GM10248 (cell line): ENCODE measurements around the gene GRID1.

Source experiments
- CTCF ChIA-PET: fragments of 300-600 bp; sonication (Branson Sonifier 250); formaldehyde crosslinking; extraction: SDS; loops from one replicate; lab custom pipeline; 2021; ENCODE audit warnings: antibody characterized with exemption; lab: Yijun Ruan, JAX
- POLR2A ChIA-PET: fragments of 350-650 bp; sonication (Branson Sonifier 250); formaldehyde crosslinking; extraction: SDS; loops from one replicate; lab custom pipeline; 2020; ENCODE audit warnings: antibody characterized with exemption; lab: Yijun Ruan, JAX
- DNase-seq: peaks from one replicate; pipeline ENCODE4 v3.0.0; 2012; ENCODE audit errors: extremely low spot score
- TF ChIP-seq, protein P1 (sequence below): IDR thresholded peaks from 2 replicates; pipeline ENCODE4 v1.5.1; 2012; ENCODE audit warnings: mild to moderate bottlenecking, low read depth; ENCODE audit errors: extremely low read depth, missing control alignments, control extremely low read depth

Gene GRID1

DNA sequence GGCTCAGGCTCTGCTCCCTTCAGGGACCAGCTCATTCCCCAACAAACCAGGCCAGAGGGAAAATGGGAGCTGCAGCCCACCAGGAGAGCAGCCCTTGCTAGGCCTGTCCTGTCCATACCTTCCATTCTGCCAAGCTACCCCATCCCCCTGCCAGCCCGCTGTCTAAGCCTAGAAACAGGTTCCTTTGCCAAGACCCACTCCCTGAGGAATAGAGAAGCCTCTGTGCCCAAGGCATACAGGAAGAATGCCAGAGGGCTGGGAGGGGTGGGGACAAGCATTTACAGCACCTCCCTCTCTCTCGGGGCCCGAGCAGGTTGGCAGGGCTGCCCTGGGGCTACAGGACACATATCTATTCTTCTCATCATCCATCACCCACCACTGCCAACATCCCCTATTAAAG is 178.3 kb downstream of the GRID1 start:
- TF ChIP-seq, protein P1, sequence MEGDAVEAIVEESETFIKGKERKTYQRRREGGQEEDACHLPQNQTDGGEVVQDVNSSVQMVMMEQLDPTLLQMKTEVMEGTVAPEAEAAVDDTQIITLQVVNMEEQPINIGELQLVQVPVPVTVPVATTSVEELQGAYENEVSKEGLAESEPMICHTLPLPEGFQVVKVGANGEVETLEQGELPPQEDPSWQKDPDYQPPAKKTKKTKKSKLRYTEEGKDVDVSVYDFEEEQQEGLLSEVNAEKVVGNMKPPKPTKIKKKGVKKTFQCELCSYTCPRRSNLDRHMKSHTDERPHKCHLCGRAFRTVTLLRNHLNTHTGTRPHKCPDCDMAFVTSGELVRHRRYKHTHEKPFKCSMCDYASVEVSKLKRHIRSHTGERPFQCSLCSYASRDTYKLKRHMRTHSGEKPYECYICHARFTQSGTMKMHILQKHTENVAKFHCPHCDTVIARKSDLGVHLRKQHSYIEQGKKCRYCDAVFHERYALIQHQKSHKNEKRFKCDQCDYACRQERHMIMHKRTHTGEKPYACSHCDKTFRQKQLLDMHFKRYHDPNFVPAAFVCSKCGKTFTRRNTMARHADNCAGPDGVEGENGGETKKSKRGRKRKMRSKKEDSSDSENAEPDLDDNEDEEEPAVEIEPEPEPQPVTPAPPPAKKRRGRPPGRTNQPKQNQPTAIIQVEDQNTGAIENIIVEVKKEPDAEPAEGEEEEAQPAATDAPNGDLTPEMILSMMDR, result no peak
- ChIA-PET CTCF (no interaction called here), POLR2A (no interaction called here)
- no peak for DNase-seq

DNA sequence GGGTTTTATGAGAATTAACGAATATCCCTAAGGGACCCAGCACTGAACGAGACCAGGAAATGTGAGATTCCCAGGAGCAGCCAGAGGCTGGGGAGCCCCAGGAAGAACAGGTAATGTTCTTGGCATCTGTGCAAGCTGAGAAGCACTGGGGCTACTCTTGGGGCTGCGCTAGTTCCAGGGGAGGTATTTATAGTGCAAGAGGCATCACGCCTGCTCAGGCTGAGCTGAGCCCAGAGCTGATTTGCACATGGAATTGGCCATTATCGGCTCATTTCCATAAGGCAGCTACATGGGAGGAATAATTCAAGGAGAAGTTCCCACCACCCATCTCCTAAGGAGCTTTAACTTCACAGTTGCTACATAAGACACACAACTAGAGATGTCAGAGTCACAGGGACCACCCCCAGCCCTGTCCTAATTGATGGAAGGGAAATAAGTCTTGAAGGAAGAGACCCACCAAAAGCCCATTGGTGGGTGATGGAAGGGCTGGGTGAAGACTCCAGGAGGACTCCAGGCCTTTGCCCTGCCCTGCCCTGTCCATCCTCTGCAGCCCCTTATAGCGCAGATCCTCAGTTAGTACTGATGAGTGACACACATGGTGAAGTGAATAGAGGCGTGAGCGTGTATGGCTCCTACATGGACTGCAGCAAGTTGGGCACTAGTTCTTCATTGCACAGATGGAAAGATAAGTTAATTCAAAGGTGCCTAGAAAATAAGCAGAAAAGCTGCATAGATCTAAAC is 178.9 kb downstream of the GRID1 start:
- no peak for DNase-seq
- TF ChIP-seq, protein P1, result no peak
- POLR2A ChIA-PET, result no interaction called here
- CTCF ChIA-PET, result no interaction called here

DNA sequence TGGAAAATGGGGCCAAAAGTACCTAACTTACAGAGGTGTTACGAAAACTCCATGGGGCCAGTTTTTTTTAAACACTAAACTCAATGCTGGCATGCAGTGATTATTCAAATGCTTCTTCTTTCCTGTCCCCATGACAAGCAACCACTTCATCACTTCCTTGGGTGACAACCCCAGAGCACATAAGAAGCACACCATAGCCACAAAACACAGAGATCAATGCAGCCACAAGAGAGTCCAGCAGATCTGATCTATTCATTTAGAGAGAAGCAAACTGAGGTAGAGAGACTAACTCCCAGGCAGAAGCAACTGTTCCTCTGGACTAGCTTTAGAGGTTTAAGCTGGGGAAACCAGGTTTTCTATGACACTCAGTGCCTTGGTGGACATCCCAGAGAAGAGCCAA is 180.0 kb downstream of the GRID1 start:
- ChIA-PET CTCF (no interaction called here), POLR2A (no interaction called here)
- no peak for DNase-seq
- TF ChIP-seq, protein P1, result no peak

GRCh38 chr10:86182595-86182994 is 184.0 kb downstream of the GRID1 start:
- TF ChIP-seq, protein P1, result no peak
- ChIA-PET POLR2A (no interaction called here), CTCF (no interaction called here)
- DNase-seq, result no peak

- TF ChIP-seq, protein P1, result no peak
- DNase-seq, result no peak
- ChIA-PET POLR2A (no interaction called here), CTCF (interaction anchor here (0.8 kb wide), 1 partner anchor 12 kb away, joined by 3 read pairs; no protein-coding TSS in a partner anchor)
These were observed 184.4 kb downstream of the GRID1 start for GRCh38 chr10:86182150-86182549.

DNA sequence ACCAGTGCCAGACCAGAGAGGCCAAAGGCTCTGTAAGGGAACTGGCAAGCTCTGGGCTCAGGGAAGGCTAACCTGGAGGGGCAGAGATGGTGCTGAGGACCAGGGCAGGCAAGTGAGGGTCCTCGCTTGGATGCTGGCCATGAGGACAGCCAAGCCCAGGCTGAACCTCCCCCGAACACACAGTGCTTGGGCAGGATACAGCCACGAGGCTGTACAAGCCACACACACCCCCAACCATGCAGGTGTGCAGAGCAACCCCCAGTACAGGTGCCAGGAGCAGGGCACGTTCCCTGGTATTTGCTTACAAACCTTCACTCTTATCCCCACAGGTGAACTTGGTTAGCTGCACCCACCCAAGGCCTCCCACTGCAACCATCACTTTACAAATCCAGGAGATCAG is 185.7 kb downstream of the GRID1 start:
- POLR2A ChIA-PET, result no interaction called here
- CTCF ChIA-PET, result interaction anchor here (1.1 kb wide), 1 partner anchor 10 kb away, joined by 3 read pairs; no protein-coding TSS in a partner anchor
- TF ChIP-seq, protein P1, result no peak
- no peak for DNase-seq

DNA sequence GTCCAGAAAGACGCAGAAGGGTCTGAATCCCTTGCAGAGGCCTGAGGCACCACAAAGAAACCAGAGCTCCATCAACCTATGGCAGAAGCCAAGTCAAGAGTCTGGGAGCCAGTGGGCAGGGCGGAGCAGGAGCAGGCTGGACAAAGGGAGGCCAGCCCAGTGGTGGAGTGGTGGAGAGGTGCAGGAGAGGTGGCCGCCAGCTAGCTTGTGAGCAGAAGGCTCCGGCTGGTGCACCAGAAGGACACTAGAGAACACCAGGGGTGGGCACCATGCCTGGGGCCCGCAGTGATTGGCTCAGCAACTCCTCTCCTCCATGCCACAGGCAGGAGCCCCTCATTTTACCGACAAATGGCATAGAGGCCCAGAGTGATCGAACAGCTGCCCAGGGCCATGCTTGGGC is 186.6 kb downstream of the GRID1 start:
- CTCF ChIA-PET, result interaction anchor here (1.1 kb wide), 1 partner anchor 11 kb away, joined by 3 read pairs; no protein-coding TSS in a partner anchor

More for the DNA sequence above, 186.6 kb downstream of the GRID1 start:
- TF ChIP-seq, protein P1, result no peak
- POLR2A ChIA-PET, result no interaction called here
- no peak for DNase-seq
